Peyer's patch (tissue), 4 donors: Measurements from ENCODE around the gene SERPINA4. TPM values are rescaled to one million over a fixed set of nuclear protein-coding genes. Genes with fewer than 3 reads are reported as not detected.

Experiments
- DNase-seq, 3 donors: peaks; one replicate each; pipeline ENCODE4 v3.0.0-alpha.2; 2017 to 2019
- H3K27ac ChIP-seq, 4 donors: fragments of 200-600 bp; sonication (generic); one replicate each; pipeline ENCODE4 v1.5.1; 2016 to 2019
- H3K27me3 ChIP-seq, 2 donors: fragments of 200-600 bp; sonication (generic); one replicate each; pipeline ENCODE4 v1.5.1; 2019
- H3K36me3 ChIP-seq, 3 donors: fragments of 200-600 bp; sonication (generic); one replicate each; pipeline ENCODE4 v1.5.1; 2016 to 2019
- H3K4me1 ChIP-seq, 4 donors: fragments of 200-600 bp; sonication (generic); one replicate each; pipeline ENCODE4 v1.5.1; 2016 to 2019
- H3K4me3 ChIP-seq, 4 donors: fragments of 200-600 bp; sonication (generic); 1 replicate in 3 of 4; 2 replicates in 1 of 4; pipeline ENCODE4 v1.5.1; 2016 to 2019; ENCODE audit warnings: mild to moderate bottlenecking in 1 of 4
- H3K9me3 ChIP-seq, 4 donors: fragments of 200-600 bp; sonication (generic); one replicate each; pipeline ENCODE4 v1.5.1; 2016 to 2019; ENCODE audit warnings: mild to moderate bottlenecking in 1 of 4
- POLR2A ChIP-seq, 2 donors: fragments of 450-650 bp; IDR thresholded peaks; one replicate each; pipeline ENCODE4 v1.5.1; 2017; ENCODE audit warnings: antibody characterized with exemption in 2 of 2, mild to moderate bottlenecking in 2 of 2, moderate library complexity in 2 of 2
- total RNA-seq, 4 donors: library from RNA; depleted of rRNA; stranded (reverse); fragments of >200 nt; gene quantifications; one replicate each; pipeline ENCODE4 v1.1.0, GENCODE V29; 2016
- TF ChIP-seq, protein P1 (sequence below), 6 experiments: fragments of 450-650 bp in 4 of 6; fragments of 200-600 bp in 2 of 6; sonication (generic) in 1 of 6; IDR thresholded peaks; one replicate each; pipeline ENCODE4 v1.5.1; 2017 to 2019; ENCODE audit warnings: antibody characterized with exemption in 6 of 6, mild to moderate bottlenecking in 3 of 6, moderate library complexity in 1 of 6

SERPINA4 gene
- total RNA-seq, 4 donors from 2014 or later, result not detected

- no peaks in the 10 kb centered on the region for H3K36me3 ChIP-seq
- H3K27ac ChIP-seq, result no peak overlapping the region
- H3K27me3 ChIP-seq, result no peaks in the 10 kb centered on the region
- H3K4me1 ChIP-seq, result no peaks in the 10 kb centered on the region
- no peaks in the 10 kb centered on the region for H3K9me3 ChIP-seq
- no peak for DNase-seq
- TF ChIP-seq, protein P1, sequence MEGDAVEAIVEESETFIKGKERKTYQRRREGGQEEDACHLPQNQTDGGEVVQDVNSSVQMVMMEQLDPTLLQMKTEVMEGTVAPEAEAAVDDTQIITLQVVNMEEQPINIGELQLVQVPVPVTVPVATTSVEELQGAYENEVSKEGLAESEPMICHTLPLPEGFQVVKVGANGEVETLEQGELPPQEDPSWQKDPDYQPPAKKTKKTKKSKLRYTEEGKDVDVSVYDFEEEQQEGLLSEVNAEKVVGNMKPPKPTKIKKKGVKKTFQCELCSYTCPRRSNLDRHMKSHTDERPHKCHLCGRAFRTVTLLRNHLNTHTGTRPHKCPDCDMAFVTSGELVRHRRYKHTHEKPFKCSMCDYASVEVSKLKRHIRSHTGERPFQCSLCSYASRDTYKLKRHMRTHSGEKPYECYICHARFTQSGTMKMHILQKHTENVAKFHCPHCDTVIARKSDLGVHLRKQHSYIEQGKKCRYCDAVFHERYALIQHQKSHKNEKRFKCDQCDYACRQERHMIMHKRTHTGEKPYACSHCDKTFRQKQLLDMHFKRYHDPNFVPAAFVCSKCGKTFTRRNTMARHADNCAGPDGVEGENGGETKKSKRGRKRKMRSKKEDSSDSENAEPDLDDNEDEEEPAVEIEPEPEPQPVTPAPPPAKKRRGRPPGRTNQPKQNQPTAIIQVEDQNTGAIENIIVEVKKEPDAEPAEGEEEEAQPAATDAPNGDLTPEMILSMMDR (IDR thresholded peaks at IDR 0.05), result no peak
- TF ChIP-seq POLR2A (IDR thresholded peaks at IDR 0.05), result no peak
- no peak overlapping the region for H3K4me3 ChIP-seq
Measured at GRCh38 chr14:94564381-94564780, 3.1 kb downstream of the SERPINA4 start.

DNA sequence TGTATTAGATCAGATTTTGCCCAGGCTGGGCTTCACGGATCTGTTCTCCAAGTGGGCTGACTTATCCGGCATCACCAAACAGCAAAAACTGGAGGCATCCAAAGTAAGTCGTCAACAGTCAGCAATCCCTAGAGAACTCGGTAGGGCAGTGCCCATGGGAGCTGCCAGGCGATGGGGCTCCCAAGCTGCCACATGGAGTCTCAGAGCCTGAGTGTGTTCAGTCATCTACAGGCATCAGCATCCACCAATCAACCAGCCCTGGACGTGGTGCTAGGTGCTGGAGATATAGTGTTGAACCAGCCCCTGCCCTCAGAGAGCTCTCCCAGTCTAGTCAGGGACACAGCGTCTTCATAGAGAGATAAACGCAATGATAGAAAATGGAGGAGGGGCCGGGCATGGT lies 6.9 kb downstream of the SERPINA4 start:
- no peak overlapping the region for H3K4me3 ChIP-seq
- H3K27ac ChIP-seq, result no peak overlapping the region
- no peak for TF ChIP-seq POLR2A (IDR thresholded peaks at IDR 0.05)
- TF ChIP-seq, protein P1 (IDR thresholded peaks at IDR 0.05), result no peak
- H3K9me3 ChIP-seq, result no peaks in the 10 kb centered on the region
- no peaks in the 10 kb centered on the region for H3K36me3 ChIP-seq
- no peaks in the 10 kb centered on the region for H3K4me1 ChIP-seq
- no peaks in the 10 kb centered on the region for H3K27me3 ChIP-seq
- no peak for DNase-seq

DNA sequence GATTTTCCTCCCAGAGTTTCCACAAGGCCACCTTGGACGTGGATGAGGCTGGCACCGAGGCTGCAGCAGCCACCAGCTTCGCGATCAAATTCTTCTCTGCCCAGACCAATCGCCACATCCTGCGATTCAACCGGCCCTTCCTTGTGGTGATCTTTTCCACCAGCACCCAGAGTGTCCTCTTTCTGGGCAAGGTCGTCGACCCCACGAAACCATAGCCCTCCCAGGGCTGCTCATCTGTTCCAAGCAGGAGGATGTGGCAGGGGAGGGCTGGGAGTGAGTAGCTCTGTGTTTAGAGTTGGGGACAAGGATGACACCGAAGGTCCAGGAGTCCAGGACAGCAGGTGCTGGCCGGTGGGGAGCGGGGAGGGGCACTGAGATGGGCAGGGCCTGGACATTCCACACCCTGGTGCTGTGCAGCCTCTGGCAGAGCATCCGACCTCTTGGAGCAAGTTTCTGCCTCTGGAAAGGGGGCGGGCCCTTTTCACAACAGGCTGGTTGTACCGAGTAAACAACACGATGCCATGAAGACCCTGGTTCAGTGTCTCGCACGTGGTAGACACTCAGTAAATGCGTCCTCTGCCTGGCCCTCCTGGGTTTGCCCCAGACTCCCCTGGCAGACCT lies 8.2 kb downstream of the SERPINA4 start:
- TF ChIP-seq POLR2A (IDR thresholded peaks at IDR 0.05), result no peak
- TF ChIP-seq, protein P1 (IDR thresholded peaks at IDR 0.05), result no peak
- Histone ChIP-seq H3K4me3 (no peak overlapping the region), H3K36me3 (no peaks in the 10 kb centered on the region), H3K9me3 (no peaks in the 10 kb centered on the region), H3K27me3 (no peaks in the 10 kb centered on the region), H3K4me1 (no peaks in the 10 kb centered on the region), H3K27ac (no peak overlapping the region)
- no peak for DNase-seq

- Histone ChIP-seq H3K36me3 (no peaks in the 10 kb centered on the region), H3K9me3 (no peaks in the 10 kb centered on the region), H3K27me3 (no peaks in the 10 kb centered on the region), H3K4me1 (no peaks in the 10 kb centered on the region), H3K27ac (no peak overlapping the region), H3K4me3 (no peak overlapping the region)
- DNase-seq, result no peak
- TF ChIP-seq, protein P1 (IDR thresholded peaks at IDR 0.05), result no peak
- TF ChIP-seq POLR2A (IDR thresholded peaks at IDR 0.05), result no peak
Measured at GRCh38 chr14:94570002-94570400, 8.8 kb downstream of the SERPINA4 start.

DNA sequence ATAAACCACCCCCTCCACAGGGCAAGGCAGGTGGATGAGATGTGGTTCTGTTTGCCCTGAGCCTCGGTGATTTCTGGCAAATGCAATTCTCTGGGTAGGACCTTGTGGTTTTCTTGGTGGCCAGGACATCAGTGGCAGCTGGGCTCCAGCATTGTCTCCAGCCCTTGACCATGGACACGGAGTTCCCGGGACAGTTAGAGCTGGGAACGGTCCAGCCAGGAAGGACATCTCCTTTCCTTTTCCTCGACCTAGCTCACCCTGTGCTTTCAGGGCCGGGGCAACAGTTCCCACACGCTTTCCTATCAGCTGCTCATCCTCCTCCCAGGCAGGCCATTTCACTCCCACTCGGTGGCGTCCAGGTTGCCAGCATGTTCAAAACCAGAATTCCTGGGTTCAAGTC lies 9.2 kb downstream of the SERPINA4 start:
- TF ChIP-seq POLR2A (IDR thresholded peaks at IDR 0.05), result no peak
- TF ChIP-seq, protein P1 (IDR thresholded peaks at IDR 0.05), result no peak
- DNase-seq, result no peak
- H3K4me3 ChIP-seq, result no peak overlapping the region
- H3K9me3 ChIP-seq, result no peaks in the 10 kb centered on the region
- H3K27me3 ChIP-seq, result no peaks in the 10 kb centered on the region
- no peak overlapping the region for H3K27ac ChIP-seq
- H3K36me3 ChIP-seq, result no peaks in the 10 kb centered on the region
- no peaks in the 10 kb centered on the region for H3K4me1 ChIP-seq

DNA sequence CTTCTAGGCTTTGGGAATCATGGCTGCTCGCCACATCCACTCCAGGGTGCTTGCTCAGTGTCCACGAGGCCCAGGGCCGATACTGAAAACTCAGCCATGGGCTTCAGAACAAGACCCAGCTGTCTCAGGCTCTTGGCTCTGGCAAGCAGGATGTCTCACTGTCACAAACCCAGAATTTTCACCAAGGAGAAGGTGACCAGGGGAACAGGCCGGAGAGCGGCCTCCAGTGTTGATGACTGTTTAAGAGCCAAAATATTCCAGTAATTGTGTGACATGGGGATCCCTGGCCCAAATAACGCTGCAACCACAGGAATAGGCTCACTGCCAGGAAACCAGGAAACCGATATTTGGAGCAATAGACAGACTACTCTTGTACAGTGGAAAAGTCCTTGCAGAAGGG lies 10.2 kb downstream of the SERPINA4 start:
- H3K4me1 ChIP-seq, result no peaks in the 10 kb centered on the region
- no peaks in the 10 kb centered on the region for H3K9me3 ChIP-seq
- H3K4me3 ChIP-seq, result no peak overlapping the region
- TF ChIP-seq, protein P1 (IDR thresholded peaks at IDR 0.05), result no peak
- TF ChIP-seq POLR2A (IDR thresholded peaks at IDR 0.05), result no peak
- H3K36me3 ChIP-seq, result no peaks in the 10 kb centered on the region
- H3K27ac ChIP-seq, result peak overlapping the region in 2 of 4 donors; percentile 5 to 17
- H3K27me3 ChIP-seq, result no peaks in the 10 kb centered on the region
- DNase-seq, result peak in 1 of 3 donors; percentile 36
